GM21576 (cell line): ENCODE results near the gene GALNT16.
"Not testable (repeated sequence)": the region's sequence is repeated elsewhere in the genome, so short reads cannot be mapped to it uniquely, and the experiment has no call there.

Experiments
- ATAC-seq: cut with Tn5 transposase; IDR thresholded peaks from one replicate; pipeline ENCODE4 v1.9.1; 2021; ENCODE audit warnings: mild to moderate bottlenecking, moderate library complexity; ENCODE audit not compliant: unreplicated experiment

Gene GALNT16

GRCh38 chr14:69358233-69358963, 98.4 kb downstream of the GALNT16 start:
- no peak for ATAC-seq

- no peak for ATAC-seq
Observed at GRCh38 chr14:69358966-69359365, 99.0 kb downstream of the GALNT16 start.

- no peak for ATAC-seq
Observed at GRCh38 chr14:69360438-69361108, 100.6 kb downstream of the GALNT16 start.

DNA sequence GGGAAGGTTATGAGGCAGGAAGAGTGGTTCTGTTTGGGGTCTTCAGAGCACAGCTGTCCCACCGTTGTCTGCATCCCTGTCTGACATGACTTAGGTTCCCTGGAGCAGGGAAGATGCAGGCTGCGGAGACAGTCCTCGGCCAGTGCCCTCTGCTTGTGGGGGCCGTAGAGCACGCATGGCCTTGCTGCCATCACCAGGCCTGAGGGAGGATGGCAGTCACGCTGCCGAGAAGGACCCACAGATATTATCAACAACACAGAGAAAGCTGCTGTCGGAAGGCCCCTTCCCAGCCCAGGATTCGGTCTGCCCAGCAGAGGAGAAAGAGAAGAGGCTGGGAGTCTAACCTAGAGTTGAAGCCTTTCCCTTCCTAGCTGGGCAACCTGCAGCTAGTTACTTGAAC, 103.1 kb downstream of the GALNT16 start:
- ATAC-seq, result no peak

DNA sequence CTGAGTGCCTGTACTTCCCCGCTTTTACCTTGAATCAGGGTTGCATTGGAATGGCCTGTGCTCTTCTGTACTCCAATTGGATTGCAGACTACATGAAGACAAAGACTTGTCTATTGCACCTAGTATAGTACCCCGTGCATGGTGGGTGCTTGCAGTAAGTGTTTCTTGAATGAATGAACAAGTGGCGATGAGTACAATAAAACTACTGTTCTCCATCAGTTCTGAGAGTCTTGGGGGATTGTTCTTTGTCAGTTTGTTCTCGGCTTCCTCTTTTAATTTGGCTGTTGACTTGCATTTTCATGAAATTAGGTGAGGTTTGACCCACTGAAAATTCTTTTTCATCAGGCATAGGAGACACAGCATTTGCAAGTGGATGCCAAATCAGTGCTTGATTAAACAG, 104.0 kb downstream of the GALNT16 start:
- no peak for ATAC-seq

DNA sequence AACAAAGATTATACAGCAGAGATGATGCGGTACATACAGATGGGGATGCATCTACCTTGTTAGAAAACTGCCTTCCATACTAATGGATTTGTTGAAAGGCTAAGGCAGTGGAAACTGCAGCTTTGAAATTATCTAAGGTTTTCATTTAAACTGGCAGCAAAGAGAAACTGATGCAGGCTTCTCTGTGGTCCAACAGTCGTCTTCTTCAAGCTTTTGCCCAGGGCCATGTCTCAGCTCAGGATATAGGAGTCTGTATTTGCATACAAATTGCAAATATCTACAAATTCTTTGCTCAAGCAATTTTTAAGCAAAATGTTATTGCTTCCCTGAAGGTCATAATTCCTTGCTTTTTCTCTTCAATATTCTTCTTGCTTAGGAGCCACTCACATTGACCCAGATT, 104.4 kb downstream of the GALNT16 start:
- no peak for ATAC-seq

- ATAC-seq, result no peak
Observed at GRCh38 chr14:69366069-69366468, 106.1 kb downstream of the GALNT16 start.

DNA sequence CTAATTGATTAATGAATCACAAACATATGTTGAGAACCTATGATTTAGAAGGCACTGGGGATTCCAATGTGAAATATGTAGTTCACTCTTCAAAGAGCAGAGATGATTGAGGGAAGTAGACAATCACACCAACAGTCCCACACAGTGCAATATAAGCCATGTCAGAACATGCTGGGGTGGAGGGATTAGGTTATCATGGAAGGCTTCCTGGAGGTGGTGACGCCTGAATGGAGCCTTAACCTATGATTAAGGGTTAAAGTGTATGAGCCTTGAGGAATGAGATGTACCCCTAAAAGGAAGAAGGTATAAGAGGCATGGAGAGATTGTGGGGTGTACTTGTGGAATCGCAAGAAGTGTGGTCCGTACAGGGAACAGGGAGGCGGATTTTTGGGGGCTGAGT, 106.8 kb downstream of the GALNT16 start:
- no peak for ATAC-seq

GRCh38 chr14:69368381-69368780, 108.4 kb downstream of the GALNT16 start:
- no peak for ATAC-seq

DNA sequence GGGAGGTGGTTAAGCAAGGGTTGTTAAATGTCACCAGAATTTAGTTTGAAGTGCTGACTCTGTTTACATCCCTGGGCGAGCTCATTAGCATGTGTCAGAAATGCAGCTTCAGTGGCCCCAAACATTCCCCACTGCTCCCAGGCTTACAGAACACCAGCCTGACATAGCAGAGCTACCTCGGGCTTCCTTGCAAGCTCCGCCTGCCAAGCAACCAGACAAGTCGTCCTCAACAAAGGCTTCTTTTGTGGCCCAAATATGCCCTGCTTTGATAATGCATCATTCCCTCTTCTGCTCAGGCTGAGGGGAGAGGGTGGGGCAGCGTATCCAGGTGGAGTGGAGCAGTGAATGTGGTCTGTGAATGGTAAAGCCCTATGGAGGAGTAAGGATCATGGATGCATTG, 110.1 kb downstream of the GALNT16 start:
- ATAC-seq, result no peak

- no peak for ATAC-seq
Observed at GRCh38 chr14:69372146-69372545, 112.2 kb downstream of the GALNT16 start.

DNA sequence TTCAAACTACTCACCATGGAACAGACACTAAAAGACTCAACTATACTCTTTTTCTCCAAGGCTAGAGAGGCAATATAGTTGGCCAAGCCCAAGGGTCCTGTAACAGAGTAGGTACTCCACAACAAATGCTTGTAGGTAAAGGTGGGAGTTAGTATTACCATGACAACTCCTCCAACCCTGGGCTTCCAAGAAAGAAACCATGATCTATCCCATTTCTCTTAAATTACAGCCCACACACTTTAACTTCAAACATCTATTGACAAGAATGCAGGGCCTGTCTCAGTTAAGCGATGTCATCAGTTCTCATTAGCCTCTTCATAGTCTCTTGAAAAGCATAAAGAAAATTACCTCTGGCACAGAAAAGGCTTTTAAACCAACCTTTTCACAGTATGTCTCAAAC, 113.1 kb downstream of the GALNT16 start:
- ATAC-seq, result no peak

GRCh38 chr14:69374235-69374634, 114.3 kb downstream of the GALNT16 start:
- ATAC-seq, result no peak

DNA sequence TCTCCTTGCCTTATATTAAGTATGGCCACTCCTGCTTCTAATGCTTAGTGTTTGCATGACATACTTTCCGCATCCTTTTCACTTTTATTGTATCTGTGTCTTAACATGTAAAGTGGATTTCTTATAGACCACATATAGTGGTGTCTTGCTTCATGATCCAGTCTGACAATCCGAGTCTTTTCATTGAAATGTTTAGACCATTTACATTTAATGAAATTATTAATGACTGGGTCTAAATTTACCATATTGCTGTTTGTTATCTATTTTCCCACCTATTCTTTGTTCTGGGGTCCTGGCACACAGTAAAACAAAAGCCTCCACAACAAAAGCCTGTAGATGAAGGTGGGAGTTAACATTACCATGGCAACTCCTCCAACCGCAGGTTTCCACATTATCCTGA, 115.2 kb downstream of the GALNT16 start:
- no peak for ATAC-seq

DNA sequence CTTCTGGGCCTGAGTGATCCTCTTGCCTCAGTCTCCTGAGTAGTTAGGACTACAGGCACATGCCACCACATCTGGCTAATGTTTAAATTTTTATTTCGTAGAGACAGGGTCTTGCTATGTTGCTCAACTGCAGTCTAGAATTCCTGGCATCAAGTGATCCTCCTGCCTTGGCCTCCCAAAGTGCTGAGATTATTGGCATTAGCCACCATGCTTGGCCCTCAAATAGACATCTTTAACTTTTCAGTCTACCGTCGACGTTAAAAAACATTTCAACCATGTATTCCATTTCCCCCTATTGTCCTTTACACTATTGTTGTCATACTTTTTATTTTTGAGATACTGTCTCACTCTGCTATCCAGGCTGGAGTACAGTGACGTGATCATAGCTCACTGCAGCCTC, 115.8 kb downstream of the GALNT16 start:
- no peak for ATAC-seq

GRCh38 chr14:69376439-69376838, 116.5 kb downstream of the GALNT16 start:
- ATAC-seq, result no peak

- no peak for ATAC-seq
Observed at GRCh38 chr14:69378274-69378673, 118.3 kb downstream of the GALNT16 start.

DNA sequence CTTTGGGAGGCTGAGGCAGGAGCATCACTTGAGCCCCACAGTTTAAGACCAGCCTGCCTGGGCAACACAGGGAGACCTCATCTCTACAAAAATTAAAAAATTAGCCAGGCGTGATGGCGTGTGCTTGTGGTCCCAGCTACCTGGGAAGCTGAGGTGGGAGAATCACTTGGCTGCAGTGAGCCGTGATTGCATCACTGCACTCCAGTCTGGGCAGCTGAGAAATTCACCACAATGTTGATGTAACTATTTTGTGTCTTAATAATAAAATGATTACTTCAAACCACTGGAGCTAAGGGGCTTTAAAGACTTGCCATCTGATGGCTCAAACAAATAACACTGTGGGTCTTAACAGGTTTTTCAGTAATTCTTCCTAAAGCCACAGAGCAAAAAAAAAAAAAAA, 127.4 kb downstream of the GALNT16 start:
- no peak for ATAC-seq

DNA sequence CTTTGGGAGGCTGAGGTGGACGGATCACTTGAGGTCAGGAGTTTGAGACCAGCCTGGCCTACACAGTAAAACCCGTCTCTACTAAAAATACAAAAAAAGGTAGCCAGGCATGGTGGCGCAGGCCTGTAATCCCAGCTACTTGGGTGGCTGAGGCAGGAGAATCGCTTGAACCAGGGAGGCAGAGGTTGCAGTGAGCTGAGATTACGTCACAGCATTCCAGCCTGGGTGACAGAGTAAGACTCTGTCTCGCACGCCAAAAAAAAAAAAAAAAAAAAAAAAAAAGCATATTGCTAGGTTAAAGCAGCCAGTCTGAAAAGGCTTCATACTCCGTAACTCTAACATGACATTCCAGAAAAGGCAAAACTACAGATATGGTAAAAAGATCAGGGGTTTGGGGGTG, 131.4 kb downstream of the GALNT16 start:
- not testable (repeated sequence) for ATAC-seq

DNA sequence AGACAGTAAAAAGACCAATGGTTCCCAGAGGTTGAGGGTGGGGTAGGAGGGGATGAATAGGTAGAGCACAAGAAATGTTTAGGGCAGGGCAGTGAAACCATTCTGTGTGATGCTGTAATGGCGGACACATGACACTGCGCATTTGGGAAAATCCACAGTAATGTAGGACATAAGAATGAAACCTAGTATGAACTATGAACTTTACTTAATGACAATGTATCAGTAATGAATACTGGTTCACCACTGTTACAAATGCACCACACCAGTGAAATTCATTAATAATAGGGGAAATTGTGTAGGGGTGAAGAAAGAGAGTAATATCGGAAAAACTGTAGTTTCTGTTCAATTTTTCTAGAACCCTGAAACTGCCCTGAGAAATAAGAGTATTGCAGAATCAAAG, 132.5 kb downstream of the GALNT16 start:
- no peak for ATAC-seq

GRCh38 chr14:69395929-69396328, 136.0 kb downstream of the GALNT16 start:
- ATAC-seq, result no peak

- ATAC-seq, result peak; percentile 86
Observed at GRCh38 chr14:69398053-69398817, 138.3 kb downstream of the GALNT16 start, which contains the start of the genes ERH and SLC39A9. Gene ERH, minus strand, starts transcription at chr14:69398299. Its CDS starts 66 bp downstream, at chr14:69398233. Gene SLC39A9, plus strand, starts transcription at chr14:69398692. Its CDS starts 678 bp downstream, at chr14:69399370.
